ENCODE data around the gene RAB4A.

Gene RAB4A

DNA sequence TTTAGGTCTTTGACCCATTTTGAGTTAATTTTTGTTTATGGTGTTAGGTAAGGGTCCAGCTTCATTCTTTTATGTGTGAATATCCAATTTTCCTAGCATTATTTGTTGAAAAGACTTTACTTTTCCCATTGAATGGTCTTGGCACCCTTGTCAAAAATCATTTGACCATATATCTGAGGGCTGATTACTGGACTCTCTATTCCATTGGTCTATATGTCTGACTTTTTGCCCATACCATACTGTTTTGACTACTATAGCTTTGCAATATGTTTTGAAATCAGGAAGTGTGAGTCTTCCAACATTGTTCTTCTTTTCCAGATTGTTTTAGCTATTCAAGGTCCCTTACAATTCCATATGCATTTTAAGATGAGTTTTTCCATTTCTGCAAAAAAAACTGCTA, 83.3 kb downstream of the RAB4A start:
- TF ChIP-seq, protein P1, sequence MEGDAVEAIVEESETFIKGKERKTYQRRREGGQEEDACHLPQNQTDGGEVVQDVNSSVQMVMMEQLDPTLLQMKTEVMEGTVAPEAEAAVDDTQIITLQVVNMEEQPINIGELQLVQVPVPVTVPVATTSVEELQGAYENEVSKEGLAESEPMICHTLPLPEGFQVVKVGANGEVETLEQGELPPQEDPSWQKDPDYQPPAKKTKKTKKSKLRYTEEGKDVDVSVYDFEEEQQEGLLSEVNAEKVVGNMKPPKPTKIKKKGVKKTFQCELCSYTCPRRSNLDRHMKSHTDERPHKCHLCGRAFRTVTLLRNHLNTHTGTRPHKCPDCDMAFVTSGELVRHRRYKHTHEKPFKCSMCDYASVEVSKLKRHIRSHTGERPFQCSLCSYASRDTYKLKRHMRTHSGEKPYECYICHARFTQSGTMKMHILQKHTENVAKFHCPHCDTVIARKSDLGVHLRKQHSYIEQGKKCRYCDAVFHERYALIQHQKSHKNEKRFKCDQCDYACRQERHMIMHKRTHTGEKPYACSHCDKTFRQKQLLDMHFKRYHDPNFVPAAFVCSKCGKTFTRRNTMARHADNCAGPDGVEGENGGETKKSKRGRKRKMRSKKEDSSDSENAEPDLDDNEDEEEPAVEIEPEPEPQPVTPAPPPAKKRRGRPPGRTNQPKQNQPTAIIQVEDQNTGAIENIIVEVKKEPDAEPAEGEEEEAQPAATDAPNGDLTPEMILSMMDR (conservative IDR thresholded peaks at IDR 0.05; ENCODE audit: low read depth, low read length): no peak
- DNase-seq (ENCODE audit: low read depth): no peak
- H3K4me3 ChIP-seq (ENCODE audit: low read length): no peak overlapping the region
